RCC 7860 (cell line): Measurements from ENCODE around the gene CUX1.
"Not testable (repeated sequence)": the region's sequence is repeated elsewhere in the genome, so short reads cannot be mapped to it uniquely, and the experiment has no call there.

ENCODE experiments used
- DNase-seq: peaks from one replicate; pipeline ENCODE4 v3.0.0-alpha.2; 2015; ENCODE audit warnings: low spot score
- FAIRE-seq: peaks from 2 replicates; lab custom pipeline; 2012; peaks lifted over from hg19 to GRCh38; lab: Jason Lieb, UNC

The CUX1 gene

DNA sequence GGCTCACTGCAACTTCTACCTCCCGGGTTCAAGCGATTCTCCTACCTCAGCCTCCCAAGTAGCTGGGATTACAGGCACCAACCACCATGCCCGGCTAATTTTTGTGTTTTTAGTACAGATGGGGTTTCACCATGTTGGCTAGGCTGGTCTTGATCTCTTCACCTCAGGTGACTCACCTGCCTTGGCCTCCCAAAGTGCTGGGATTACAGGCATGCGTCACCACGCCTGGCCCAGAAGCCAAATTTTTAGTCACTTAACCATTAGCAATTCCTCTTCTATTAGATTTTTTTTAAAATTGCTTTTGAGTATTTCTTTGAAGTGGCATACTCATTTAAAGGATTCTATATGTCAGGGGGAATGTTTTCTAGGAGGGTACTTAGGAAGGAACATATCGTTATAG lies 112.5 kb downstream of the CUX1 start:
- not testable (repeated sequence) for DNase-seq, FAIRE-seq

DNA sequence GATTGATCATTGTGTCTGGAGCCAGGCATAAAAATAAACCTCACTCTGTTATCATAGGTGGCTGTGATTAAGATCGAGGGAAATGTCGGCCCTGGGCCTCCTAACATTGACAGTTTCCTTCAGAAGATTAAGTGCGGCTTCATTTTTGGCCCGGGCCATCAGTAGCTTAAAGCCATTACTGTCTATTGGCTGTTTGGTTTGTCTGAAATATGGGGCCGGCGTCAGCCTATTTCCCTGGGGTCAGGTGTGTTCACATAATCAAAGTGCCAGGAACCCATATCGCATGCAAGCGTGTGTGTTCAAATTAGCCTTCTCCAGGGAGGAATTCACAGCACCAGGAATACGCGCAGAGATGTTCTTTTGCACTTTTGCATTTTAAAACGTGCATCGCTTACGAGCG lies 114.7 kb downstream of the CUX1 start:
- no peak for DNase-seq
- FAIRE-seq, result no peak

GRCh38 chr7:101933028-101933427 lies 115.6 kb downstream of the CUX1 start:
- FAIRE-seq, result no peak
- DNase-seq, result no peak

DNA sequence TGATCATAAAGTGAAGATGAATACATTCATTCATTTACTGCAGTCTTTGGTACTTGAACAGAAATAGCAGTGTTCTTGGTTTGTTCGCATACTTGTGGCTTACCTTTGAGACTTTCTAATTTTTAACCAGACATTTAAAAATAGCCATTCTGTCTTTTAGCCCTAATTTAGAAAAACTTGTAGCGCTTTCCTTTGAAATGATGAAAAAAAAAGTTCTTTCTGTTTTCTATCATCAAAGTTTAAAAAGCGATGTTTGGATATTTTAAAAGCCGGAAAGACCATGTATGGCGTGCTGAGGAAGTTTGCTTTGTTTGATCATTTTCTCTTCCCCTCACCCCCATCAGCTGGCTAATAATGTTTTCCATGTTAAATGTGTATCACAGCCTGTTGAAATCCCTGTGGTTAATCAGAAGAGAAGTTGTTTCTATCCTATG lies 116.3 kb downstream of the CUX1 start:
- no peak for DNase-seq
- no peak for FAIRE-seq

DNA sequence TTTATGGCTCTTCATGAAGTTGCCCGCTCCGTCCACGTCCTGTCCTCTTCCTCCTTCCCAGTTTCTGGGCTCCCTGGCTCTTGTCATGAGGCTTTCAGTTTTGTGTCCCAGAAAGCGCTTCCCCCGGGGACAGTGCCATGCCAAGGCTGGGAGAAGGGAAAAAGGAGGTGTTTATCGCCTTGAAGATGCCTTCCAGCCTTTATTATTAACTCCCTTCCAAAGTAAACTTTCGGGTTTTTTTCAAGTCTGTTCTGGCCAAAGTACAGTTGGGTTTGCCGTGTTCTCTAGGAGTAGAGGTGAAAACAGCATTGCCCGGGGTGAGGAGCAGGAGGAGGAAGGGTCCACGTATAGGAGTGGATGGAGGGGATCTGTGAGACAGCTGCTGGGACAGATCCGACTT lies 117.2 kb downstream of the CUX1 start:
- FAIRE-seq (no peak), DNase-seq (no peak)

DNA sequence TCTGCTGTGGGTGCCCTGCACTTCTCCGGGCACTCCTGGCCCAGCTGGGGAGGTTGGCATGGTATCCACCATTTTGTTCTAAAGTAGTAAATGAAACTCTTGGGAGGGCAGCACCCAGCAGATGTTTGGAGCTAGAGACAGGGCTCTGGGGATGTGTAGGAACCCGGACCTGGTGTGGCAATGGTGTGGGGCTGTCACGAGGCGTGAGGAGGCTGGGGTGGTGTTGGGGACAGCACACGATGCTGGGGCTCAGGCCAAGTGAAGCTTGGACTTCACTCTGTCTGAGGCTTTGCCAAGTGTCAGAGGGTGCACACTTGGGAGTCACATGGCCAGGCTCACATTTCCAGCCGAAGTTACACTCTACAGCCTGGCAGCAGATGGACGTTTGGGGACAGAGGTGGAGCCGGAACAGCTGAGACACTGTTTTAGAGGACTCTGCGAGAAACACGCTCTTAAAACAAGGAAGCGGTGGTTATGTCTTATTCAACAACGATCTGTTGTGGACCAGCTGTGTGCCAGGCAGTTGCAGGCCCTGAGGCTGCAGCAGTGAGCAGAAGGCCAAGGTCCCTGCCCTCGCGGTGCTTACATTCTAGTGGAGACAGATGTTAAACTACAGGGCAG lies 118.2 kb downstream of the CUX1 start:
- FAIRE-seq, result no peak
- DNase-seq, result no peak

- no peak for FAIRE-seq
- no peak for DNase-seq
These were observed 118.8 kb downstream of the CUX1 start for GRCh38 chr7:101936223-101936610.

- DNase-seq, result no peak
- FAIRE-seq, result no peak
These were observed 119.3 kb downstream of the CUX1 start for GRCh38 chr7:101936611-101937231.

GRCh38 chr7:101937717-101938514 lies 120.5 kb downstream of the CUX1 start:
- FAIRE-seq (no peak), DNase-seq (no peak)

DNA sequence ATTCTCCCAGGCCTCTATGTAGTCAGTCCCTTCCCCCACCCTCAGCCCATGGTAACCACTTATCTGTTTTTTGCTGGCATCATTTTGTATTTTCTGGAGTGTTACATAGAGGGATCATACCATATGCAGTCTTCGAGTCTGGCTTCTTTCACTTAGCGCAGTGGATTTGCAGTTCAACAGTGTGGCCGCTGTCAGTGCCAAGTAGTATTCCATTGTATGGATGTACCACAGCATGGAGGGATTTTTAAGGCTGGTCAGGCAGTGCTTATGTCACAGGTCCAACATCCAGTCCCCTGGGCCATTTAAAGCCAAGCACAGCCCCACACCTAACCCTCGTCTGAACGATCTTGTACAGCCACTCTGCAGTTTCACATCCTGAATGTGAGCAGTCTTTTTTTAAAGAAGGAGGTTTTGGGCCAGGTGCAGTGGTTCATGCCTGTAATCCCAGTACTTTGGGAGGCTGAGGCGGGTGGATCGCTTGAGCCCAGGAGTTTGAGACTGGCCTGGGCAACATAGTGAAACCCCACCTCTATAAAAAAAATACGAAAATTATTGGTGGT lies 121.8 kb downstream of the CUX1 start:
- DNase-seq (no peak), FAIRE-seq (no peak)

DNA sequence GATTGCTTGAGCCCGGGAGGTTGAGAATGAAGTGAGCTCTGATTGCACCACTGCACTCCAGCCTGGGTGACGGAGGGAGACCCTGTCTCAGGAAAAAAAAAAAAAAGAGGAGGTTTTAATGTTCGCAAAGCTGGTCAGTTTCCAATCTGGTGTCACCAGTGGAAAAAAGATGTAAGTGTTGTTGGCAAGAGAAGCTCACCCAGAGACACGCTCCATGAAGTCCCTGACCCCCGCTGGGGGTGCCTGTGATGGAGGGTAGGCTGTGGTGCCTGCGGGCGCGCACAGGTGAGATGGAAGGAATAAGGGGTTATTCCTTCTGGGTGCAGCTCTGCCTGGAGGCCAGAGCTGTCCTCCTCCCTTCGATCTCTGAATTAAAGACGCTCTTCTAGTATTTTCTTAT lies 122.7 kb downstream of the CUX1 start:
- no peak for DNase-seq
- no peak for FAIRE-seq

DNA sequence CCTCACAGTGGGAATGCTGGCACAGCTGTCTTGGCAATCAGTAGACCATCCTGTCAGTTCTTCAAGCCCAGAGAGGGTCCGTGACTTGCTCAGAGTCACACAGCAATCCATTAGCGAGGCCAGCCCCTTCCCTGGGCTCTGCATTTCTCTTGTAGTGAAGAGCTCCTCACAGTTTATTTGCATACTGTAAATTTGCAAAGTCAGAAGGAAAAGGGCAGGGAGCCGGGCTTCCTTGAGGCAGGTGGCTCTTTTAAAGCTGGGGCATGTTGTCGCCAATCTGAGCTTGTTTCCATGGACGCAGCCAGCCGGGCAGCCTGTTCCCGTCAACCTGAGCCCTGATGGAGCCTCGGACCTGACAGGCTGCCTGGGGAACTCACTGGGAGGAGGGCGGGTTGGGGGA lies 123.4 kb downstream of the CUX1 start:
- no peak for FAIRE-seq
- DNase-seq, result no peak

- FAIRE-seq (peak; percentile 93), DNase-seq (peak; percentile 77)
These were observed 124.3 kb downstream of the CUX1 start for GRCh38 chr7:101941481-101942383.

DNA sequence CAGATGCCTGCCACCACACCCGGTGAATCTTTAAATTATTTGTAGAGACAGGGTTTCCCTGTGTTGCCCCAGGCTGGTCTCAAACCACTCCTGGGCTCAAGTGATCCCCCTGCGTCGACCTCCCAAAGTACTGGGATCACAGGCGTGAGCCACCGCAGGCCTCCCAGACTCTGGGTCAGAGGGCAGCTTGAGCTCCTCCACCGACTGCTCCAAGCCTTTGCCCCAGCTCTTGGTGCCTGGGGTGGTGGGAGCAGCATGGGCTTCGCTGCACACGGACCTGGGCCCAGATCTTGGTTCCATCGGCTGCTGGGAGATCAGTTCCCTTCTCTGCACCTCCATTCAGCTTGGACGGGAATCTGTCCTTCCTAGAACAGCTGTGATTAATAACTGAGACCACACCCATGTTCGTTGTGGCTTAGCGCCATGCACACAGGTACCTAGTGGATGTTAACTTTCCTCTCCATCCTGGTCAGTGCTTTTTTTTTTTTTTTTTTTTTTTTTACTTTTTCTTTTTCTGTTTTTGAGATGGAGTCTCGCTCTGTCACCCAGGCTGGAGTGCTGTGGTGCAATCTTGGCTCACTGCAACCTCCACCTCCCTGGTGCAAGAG lies 125.3 kb downstream of the CUX1 start:
- no peak for FAIRE-seq
- no peak for DNase-seq

- FAIRE-seq, result no peak
These were observed 125.9 kb downstream of the CUX1 start for GRCh38 chr7:101943306-101943705.

DNA sequence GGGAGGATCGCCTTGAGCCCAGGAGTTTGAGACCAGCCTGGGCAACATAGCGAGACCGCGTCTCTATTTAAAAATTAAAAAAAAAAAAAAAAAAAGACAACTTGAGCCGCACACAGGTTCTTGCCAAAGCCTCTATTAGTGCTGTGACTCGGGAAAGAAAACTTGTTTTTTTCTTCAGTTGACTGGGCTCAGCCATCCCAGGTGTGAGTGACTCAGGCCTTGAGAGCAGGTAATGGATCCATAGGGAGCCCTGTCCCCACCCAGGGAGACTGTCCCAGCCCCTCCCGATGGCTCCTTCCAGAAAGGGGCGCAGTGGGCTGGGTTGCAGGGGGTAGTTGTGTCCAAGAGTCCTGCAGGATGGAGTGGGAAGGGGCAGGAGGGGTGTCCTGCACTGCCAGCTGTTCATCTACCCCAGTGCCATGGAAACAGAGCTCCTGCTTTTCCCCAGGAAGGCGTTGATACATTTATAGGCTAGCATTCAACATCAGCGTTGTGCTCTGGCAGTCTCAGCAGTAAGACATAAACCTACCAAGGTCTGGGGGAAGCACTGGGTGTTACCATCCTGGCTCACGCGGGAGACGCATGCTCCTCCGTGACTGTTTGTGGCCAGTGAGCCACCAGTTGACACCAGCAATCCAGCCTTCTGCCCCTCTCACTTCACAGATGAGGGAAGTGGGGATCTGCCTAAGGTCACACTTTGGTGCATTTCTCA lies 126.6 kb downstream of the CUX1 start:
- DNase-seq (no peak), FAIRE-seq (no peak)

More at GRCh38 chr7:101943306-101943705, 125.9 kb downstream of the CUX1 start:
- DNase-seq, result no peak

DNA sequence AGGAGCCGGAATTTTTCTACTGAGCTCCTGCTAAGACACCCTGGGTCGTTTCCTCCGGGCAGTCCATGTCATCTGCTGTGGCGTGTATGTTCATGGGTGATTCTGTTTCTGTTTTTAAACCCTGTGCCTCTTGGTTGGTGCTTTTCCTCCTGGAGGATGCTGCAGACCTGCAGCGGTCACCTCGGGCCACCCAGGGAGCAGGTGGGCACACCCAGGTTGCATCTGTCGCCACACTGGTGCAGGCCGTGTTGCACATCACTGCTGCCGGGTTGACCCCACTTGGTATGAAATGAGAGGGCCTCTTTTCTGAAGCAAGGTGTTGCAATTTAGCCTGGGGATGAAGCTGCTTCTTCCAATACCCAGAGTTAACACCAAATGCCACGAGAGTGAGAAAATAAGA lies 127.2 kb downstream of the CUX1 start:
- no peak for DNase-seq
- FAIRE-seq, result no peak

DNA sequence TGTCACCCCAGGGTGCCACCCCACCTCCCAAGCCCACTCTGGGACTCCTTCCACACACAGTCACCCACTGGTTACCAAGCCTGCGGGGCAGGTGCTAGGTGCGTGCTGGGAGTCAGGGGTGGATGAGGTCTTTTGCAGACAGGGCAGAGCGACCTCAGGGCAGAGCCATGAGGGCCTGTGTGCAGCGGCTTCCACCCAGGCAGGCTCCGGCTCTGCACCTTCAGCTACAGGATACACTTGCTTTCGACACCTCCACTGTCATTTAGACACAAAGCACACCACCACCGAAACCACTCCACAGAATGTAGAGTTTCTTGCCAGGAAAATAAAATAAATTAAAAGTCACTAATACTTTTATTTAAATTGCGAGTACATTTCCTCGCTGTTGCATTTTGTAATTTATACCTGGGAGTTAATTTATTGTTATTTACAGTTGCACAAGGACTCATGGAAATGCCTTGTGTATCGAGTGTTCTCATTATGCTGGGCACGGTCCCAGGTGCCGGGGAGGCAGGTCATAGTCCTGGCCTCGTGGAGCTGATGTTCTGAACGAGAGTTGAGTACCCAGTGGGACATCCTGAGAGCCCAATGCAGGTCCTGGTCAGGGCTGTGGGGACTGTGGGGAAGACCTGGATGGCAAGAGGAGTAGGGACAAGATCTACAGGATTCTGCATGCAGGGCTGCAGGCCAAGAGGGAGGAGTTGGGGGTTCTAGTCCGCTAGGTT lies 127.8 kb downstream of the CUX1 start:
- FAIRE-seq (no peak), DNase-seq (no peak)

- DNase-seq, result no peak
- FAIRE-seq, result no peak
These were observed 130.5 kb downstream of the CUX1 start for GRCh38 chr7:101947899-101948298.
